ENCODE data around the gene UBAC1.

The UBAC1 gene

GRCh38 chr9:135987838-135988404 lies 26.7 kb upstream of the UBAC1 start:
- Histone ChIP-seq H3K9me3 (ENCODE audit: control insufficient read depth in 2 of 2, low read length in 2 of 2) (no peaks in the 10 kb centered on the region), H3K27me3 (ENCODE audit: control insufficient read depth in 2 of 2, insufficient read depth in 2 of 2, low read length in 2 of 2) (peaks cover 2 to 5% of the 10 kb centered on the region in 2 donors), H3K36me3 (ENCODE audit: control insufficient read depth in 2 of 2, insufficient read depth in 2 of 2, low read length in 2 of 2) (no peaks in the 10 kb centered on the region), H3K4me3 (ENCODE audit: low read length in 2 of 2) (no peak overlapping the region), H3K27ac (ENCODE audit: low read depth in 2 of 2, low read length in 2 of 2) (no peak overlapping the region), H3K4me1 (ENCODE audit: control insufficient read depth in 2 of 2, insufficient read depth in 2 of 2, low read length in 2 of 2) (peaks cover 11 to 14% of the 10 kb centered on the region in 2 donors), H3K9ac (ENCODE audit: low read depth in 1 of 2, low read length in 2 of 2) (no peak overlapping the region)

GRCh38 chr9:135986605-135987004 lies 25.4 kb upstream of the UBAC1 start:
- no peak overlapping the region for H3K9ac ChIP-seq (ENCODE audit: low read depth in 1 of 2, low read length in 2 of 2)
- no peak overlapping the region for H3K27ac ChIP-seq (ENCODE audit: low read depth in 2 of 2, low read length in 2 of 2)
- H3K4me3 ChIP-seq (ENCODE audit: low read length in 2 of 2), result no peak overlapping the region
- peaks cover 0 to 6% of the 10 kb centered on the region in 2 donors for H3K4me1 ChIP-seq (ENCODE audit: control insufficient read depth in 2 of 2, insufficient read depth in 2 of 2, low read length in 2 of 2)
- peaks cover 2 to 5% of the 10 kb centered on the region in 2 donors for H3K27me3 ChIP-seq (ENCODE audit: control insufficient read depth in 2 of 2, insufficient read depth in 2 of 2, low read length in 2 of 2)
- no peaks in the 10 kb centered on the region for H3K36me3 ChIP-seq (ENCODE audit: control insufficient read depth in 2 of 2, insufficient read depth in 2 of 2, low read length in 2 of 2)
- no peaks in the 10 kb centered on the region for H3K9me3 ChIP-seq (ENCODE audit: control insufficient read depth in 2 of 2, low read length in 2 of 2)

GRCh38 chr9:135985889-135986288 lies 24.7 kb upstream of the UBAC1 start:
- Histone ChIP-seq H3K9ac (ENCODE audit: low read depth in 1 of 2, low read length in 2 of 2) (no peak overlapping the region), H3K4me3 (ENCODE audit: low read length in 2 of 2) (no peak overlapping the region), H3K9me3 (ENCODE audit: control insufficient read depth in 2 of 2, low read length in 2 of 2) (no peaks in the 10 kb centered on the region)

GRCh38 chr9:135985459-135985774 lies 24.2 kb upstream of the UBAC1 start:
- H3K27ac ChIP-seq (ENCODE audit: low read depth in 2 of 2, low read length in 2 of 2), result no peak overlapping the region
- peaks cover 2 to 5% of the 10 kb centered on the region in 2 donors for H3K27me3 ChIP-seq (ENCODE audit: control insufficient read depth in 2 of 2, insufficient read depth in 2 of 2, low read length in 2 of 2)
- peaks cover 0 to 5% of the 10 kb centered on the region in 2 donors for H3K4me1 ChIP-seq (ENCODE audit: control insufficient read depth in 2 of 2, insufficient read depth in 2 of 2, low read length in 2 of 2)
- no peaks in the 10 kb centered on the region for H3K36me3 ChIP-seq (ENCODE audit: control insufficient read depth in 2 of 2, insufficient read depth in 2 of 2, low read length in 2 of 2)
- H3K9me3 ChIP-seq (ENCODE audit: control insufficient read depth in 2 of 2, low read length in 2 of 2), result no peaks in the 10 kb centered on the region
- no peak overlapping the region for H3K9ac ChIP-seq (ENCODE audit: low read depth in 1 of 2, low read length in 2 of 2)
- no peak overlapping the region for H3K4me3 ChIP-seq (ENCODE audit: low read length in 2 of 2)

More at GRCh38 chr9:135985889-135986288, 24.7 kb upstream of the UBAC1 start:
- Histone ChIP-seq H3K36me3 (ENCODE audit: control insufficient read depth in 2 of 2, insufficient read depth in 2 of 2, low read length in 2 of 2) (no peaks in the 10 kb centered on the region), H3K27me3 (ENCODE audit: control insufficient read depth in 2 of 2, insufficient read depth in 2 of 2, low read length in 2 of 2) (peaks cover 2 to 5% of the 10 kb centered on the region in 2 donors), H3K27ac (ENCODE audit: low read depth in 2 of 2, low read length in 2 of 2) (no peak overlapping the region), H3K4me1 (ENCODE audit: control insufficient read depth in 2 of 2, insufficient read depth in 2 of 2, low read length in 2 of 2) (peaks cover 0 to 6% of the 10 kb centered on the region in 2 donors)

GRCh38 chr9:135984072-135984710 lies 23.0 kb upstream of the UBAC1 start:
- Histone ChIP-seq H3K27me3 (ENCODE audit: control insufficient read depth in 2 of 2, insufficient read depth in 2 of 2, low read length in 2 of 2) (peaks cover under 1 to 2% of the 10 kb centered on the region in 2 donors), H3K9ac (ENCODE audit: low read depth in 1 of 2, low read length in 2 of 2) (no peak overlapping the region), H3K9me3 (ENCODE audit: control insufficient read depth in 2 of 2, low read length in 2 of 2) (no peaks in the 10 kb centered on the region), H3K36me3 (ENCODE audit: control insufficient read depth in 2 of 2, insufficient read depth in 2 of 2, low read length in 2 of 2) (no peaks in the 10 kb centered on the region), H3K4me3 (ENCODE audit: low read length in 2 of 2) (no peak overlapping the region), H3K4me1 (ENCODE audit: control insufficient read depth in 2 of 2, insufficient read depth in 2 of 2, low read length in 2 of 2) (no peaks in the 10 kb centered on the region), H3K27ac (ENCODE audit: low read depth in 2 of 2, low read length in 2 of 2) (no peak overlapping the region)

- no peak overlapping the region for H3K4me3 ChIP-seq (ENCODE audit: low read length in 2 of 2)
- H3K9me3 ChIP-seq (ENCODE audit: control insufficient read depth in 2 of 2, low read length in 2 of 2), result no peaks in the 10 kb centered on the region
- no peaks in the 10 kb centered on the region for H3K36me3 ChIP-seq (ENCODE audit: control insufficient read depth in 2 of 2, insufficient read depth in 2 of 2, low read length in 2 of 2)
- no peak overlapping the region for H3K27ac ChIP-seq (ENCODE audit: low read depth in 2 of 2, low read length in 2 of 2)
- H3K27me3 ChIP-seq (ENCODE audit: control insufficient read depth in 2 of 2, insufficient read depth in 2 of 2, low read length in 2 of 2), result peaks cover 0 to 5% of the 10 kb centered on the region in 2 donors
- no peak overlapping the region for H3K9ac ChIP-seq (ENCODE audit: low read depth in 1 of 2, low read length in 2 of 2)
- H3K4me1 ChIP-seq (ENCODE audit: control insufficient read depth in 2 of 2, insufficient read depth in 2 of 2, low read length in 2 of 2), result no peaks in the 10 kb centered on the region
Measured at GRCh38 chr9:135983208-135984071, 22.3 kb upstream of the UBAC1 start.

GRCh38 chr9:135982499-135983207 lies 21.5 kb upstream of the UBAC1 start:
- no peaks in the 10 kb centered on the region for H3K36me3 ChIP-seq (ENCODE audit: control insufficient read depth in 2 of 2, insufficient read depth in 2 of 2, low read length in 2 of 2)
- H3K4me1 ChIP-seq (ENCODE audit: control insufficient read depth in 2 of 2, insufficient read depth in 2 of 2, low read length in 2 of 2), result no peaks in the 10 kb centered on the region
- no peaks in the 10 kb centered on the region for H3K9me3 ChIP-seq (ENCODE audit: control insufficient read depth in 2 of 2, low read length in 2 of 2)
- H3K4me3 ChIP-seq (ENCODE audit: low read length in 2 of 2), result no peak overlapping the region
- no peak overlapping the region for H3K9ac ChIP-seq (ENCODE audit: low read depth in 1 of 2, low read length in 2 of 2)
- peaks cover 0 to 5% of the 10 kb centered on the region in 2 donors for H3K27me3 ChIP-seq (ENCODE audit: control insufficient read depth in 2 of 2, insufficient read depth in 2 of 2, low read length in 2 of 2)
- no peak overlapping the region for H3K27ac ChIP-seq (ENCODE audit: low read depth in 2 of 2, low read length in 2 of 2)

GRCh38 chr9:135980926-135981630 lies 19.9 kb upstream of the UBAC1 start:
- Histone ChIP-seq H3K9me3 (ENCODE audit: control insufficient read depth in 2 of 2, low read length in 2 of 2) (no peaks in the 10 kb centered on the region), H3K9ac (ENCODE audit: low read depth in 1 of 2, low read length in 2 of 2) (no peak overlapping the region), H3K27me3 (ENCODE audit: control insufficient read depth in 2 of 2, insufficient read depth in 2 of 2, low read length in 2 of 2) (peaks cover 2 to 5% of the 10 kb centered on the region in 2 donors), H3K27ac (ENCODE audit: low read depth in 2 of 2, low read length in 2 of 2) (no peak overlapping the region), H3K36me3 (ENCODE audit: control insufficient read depth in 2 of 2, insufficient read depth in 2 of 2, low read length in 2 of 2) (no peaks in the 10 kb centered on the region), H3K4me1 (ENCODE audit: control insufficient read depth in 2 of 2, insufficient read depth in 2 of 2, low read length in 2 of 2) (no peaks in the 10 kb centered on the region), H3K4me3 (ENCODE audit: low read length in 2 of 2) (no peak overlapping the region)

- Histone ChIP-seq H3K9ac (ENCODE audit: low read depth in 1 of 2, low read length in 2 of 2) (no peak overlapping the region), H3K9me3 (ENCODE audit: control insufficient read depth in 2 of 2, low read length in 2 of 2) (no peaks in the 10 kb centered on the region), H3K36me3 (ENCODE audit: control insufficient read depth in 2 of 2, insufficient read depth in 2 of 2, low read length in 2 of 2) (no peaks in the 10 kb centered on the region), H3K27me3 (ENCODE audit: control insufficient read depth in 2 of 2, insufficient read depth in 2 of 2, low read length in 2 of 2) (peaks cover 2 to 5% of the 10 kb centered on the region in 2 donors), H3K27ac (ENCODE audit: low read depth in 2 of 2, low read length in 2 of 2) (no peak overlapping the region), H3K4me3 (ENCODE audit: low read length in 2 of 2) (no peak overlapping the region), H3K4me1 (ENCODE audit: control insufficient read depth in 2 of 2, insufficient read depth in 2 of 2, low read length in 2 of 2) (no peaks in the 10 kb centered on the region)
Measured at GRCh38 chr9:135979547-135980166, 18.5 kb upstream of the UBAC1 start.

Data from mucosa of rectum (tissue), 2 donors.